ENCODE measurements around the gene IFITM1. TPM values are rescaled to one million over a fixed set of nuclear protein-coding genes. Genes with fewer than 3 reads are reported as not detected.

Gene IFITM1
- total and polyA plus RNA-seq, 2 of the 13 experiments (the other 11 are each of a cell fraction or from before 2014, with no cell fraction given): 0.38 to 11.1 TPM

- TF ChIP-seq ZSCAN29 (CRISPR knock-in tag; conservative IDR thresholded peaks at IDR 0.05) (peak; percentile 76; the same call in 1 of the 2 replicates), ZFP36L2 (CRISPR knock-in tag; IDR thresholded peaks at IDR 0.05) (no peak), AFF4 (CRISPR knock-in tag; IDR thresholded peaks at IDR 0.05) (peak; percentile 80; the same call in 1 of the 2 replicates), ZNF530 (CRISPR knock-in tag; IDR thresholded peaks at IDR 0.05; ENCODE audit: low read depth) (no peak), ZNF12 (CRISPR knock-in tag; IDR thresholded peaks at IDR 0.05) (peak; percentile 51; the same call in 1 of the 2 replicates), DDIT3 (CRISPR knock-in tag; IDR thresholded peaks at IDR 0.05) (no peak), FOXC1 (CRISPR knock-in tag; IDR thresholded peaks at IDR 0.05; ENCODE audit: borderline replicate concordance) (peak; percentile 29; the same call in 1 of the 2 replicates), ARID5B (CRISPR knock-in tag; IDR thresholded peaks at IDR 0.05) (peak; percentile 29), REST (IDR thresholded peaks at IDR 0.05; ENCODE audit: borderline replicate concordance in 1 of 2, low read depth in 1 of 2, low read length in 2 of 2) (peak in 1 of 2 experiments; percentile 73; a peak in 2 of 4 replicates), ZNF800 (CRISPR knock-in tag; IDR thresholded peaks at IDR 0.05) (no peak), ZBTB1 (CRISPR knock-in tag; IDR thresholded peaks at IDR 0.05; ENCODE audit: borderline replicate concordance) (peak; percentile 84; the same call in 1 of the 2 replicates), YEATS2 (CRISPR knock-in tag; IDR thresholded peaks at IDR 0.05; ENCODE audit: borderline replicate concordance) (no peak), NFKB2 (CRISPR knock-in tag; IDR thresholded peaks at IDR 0.05; ENCODE audit: borderline replicate concordance) (no peak)
These were observed 42.0 kb downstream of the IFITM1 start (continued) for GRCh38 chr11:355581-356458.
